NCI-H748 (cell line): ENCODE data around the gene KAZALD1.

ENCODE experiments used
- DNase-seq: peaks from one replicate; lab custom pipeline; 2025; ENCODE audit not compliant: unreplicated experiment; lab: John Stamatoyannopoulos, UW

KAZALD1 gene

GRCh38 chr10:101061624-101062231 lies at the start of gene KAZALD1:
Gene KAZALD1 (plus strand): TSS chr10:101061989. CDS start chr10:101062593, 604 bp downstream.
- DNase-seq: peak; percentile 47

- peak; percentile 81 for DNase-seq
Observed at GRCh38 chr10:101012525-101013364, 49.0 kb upstream of the KAZALD1 start.

- DNase-seq: no peak
Observed at GRCh38 chr10:101013365-101013825, 48.4 kb upstream of the KAZALD1 start.

- DNase-seq: peak; percentile 39
Observed at GRCh38 chr10:101014230-101014884, 47.4 kb upstream of the KAZALD1 start.

- no peak for DNase-seq
Observed at GRCh38 chr10:101014966-101015581, 46.7 kb upstream of the KAZALD1 start.

- no peak for DNase-seq
Observed at GRCh38 chr10:101015582-101015973, 46.2 kb upstream of the KAZALD1 start.

GRCh38 chr10:101016814-101017213 lies 45.0 kb upstream of the KAZALD1 start:
- DNase-seq: no peak

GRCh38 chr10:101018118-101018599 lies 43.6 kb upstream of the KAZALD1 start:
- no peak for DNase-seq

GRCh38 chr10:101018600-101019439 lies 43.0 kb upstream of the KAZALD1 start:
- DNase-seq: peak; percentile 75

- no peak for DNase-seq
Observed at GRCh38 chr10:101019440-101019703, 42.4 kb upstream of the KAZALD1 start.

GRCh38 chr10:101020427-101021075 lies 41.2 kb upstream of the KAZALD1 start:
- no peak for DNase-seq

GRCh38 chr10:101021239-101021638 lies 40.5 kb upstream of the KAZALD1 start:
- DNase-seq: no peak

GRCh38 chr10:101021692-101022251 lies 40.0 kb upstream of the KAZALD1 start:
- DNase-seq: no peak

GRCh38 chr10:101022967-101023705 lies 38.7 kb upstream of the KAZALD1 start:
- DNase-seq: no peak

GRCh38 chr10:101027106-101027720 lies 34.6 kb upstream of the KAZALD1 start:
- DNase-seq: no peak

GRCh38 chr10:101028446-101029337 lies 33.1 kb upstream of the KAZALD1 start:
- no peak for DNase-seq

- no peak for DNase-seq
Observed at GRCh38 chr10:101029520-101030295, 32.1 kb upstream of the KAZALD1 start.
